Activated CD4-positive, alpha-beta T cell treated with anti-CD3 and anti-CD28 coated beads for 4 hours (primary cell): ENCODE measurements around the gene SYNDIG1.
"Not testable (repeated sequence)": the region's sequence is repeated elsewhere in the genome, so short reads cannot be mapped to it uniquely, and the experiment has no call there.

Experiments used
- DNase-seq, 2 donors: peaks; one replicate each; pipeline ENCODE4 v3.0.0-alpha.2; 2020

Gene SYNDIG1

DNA sequence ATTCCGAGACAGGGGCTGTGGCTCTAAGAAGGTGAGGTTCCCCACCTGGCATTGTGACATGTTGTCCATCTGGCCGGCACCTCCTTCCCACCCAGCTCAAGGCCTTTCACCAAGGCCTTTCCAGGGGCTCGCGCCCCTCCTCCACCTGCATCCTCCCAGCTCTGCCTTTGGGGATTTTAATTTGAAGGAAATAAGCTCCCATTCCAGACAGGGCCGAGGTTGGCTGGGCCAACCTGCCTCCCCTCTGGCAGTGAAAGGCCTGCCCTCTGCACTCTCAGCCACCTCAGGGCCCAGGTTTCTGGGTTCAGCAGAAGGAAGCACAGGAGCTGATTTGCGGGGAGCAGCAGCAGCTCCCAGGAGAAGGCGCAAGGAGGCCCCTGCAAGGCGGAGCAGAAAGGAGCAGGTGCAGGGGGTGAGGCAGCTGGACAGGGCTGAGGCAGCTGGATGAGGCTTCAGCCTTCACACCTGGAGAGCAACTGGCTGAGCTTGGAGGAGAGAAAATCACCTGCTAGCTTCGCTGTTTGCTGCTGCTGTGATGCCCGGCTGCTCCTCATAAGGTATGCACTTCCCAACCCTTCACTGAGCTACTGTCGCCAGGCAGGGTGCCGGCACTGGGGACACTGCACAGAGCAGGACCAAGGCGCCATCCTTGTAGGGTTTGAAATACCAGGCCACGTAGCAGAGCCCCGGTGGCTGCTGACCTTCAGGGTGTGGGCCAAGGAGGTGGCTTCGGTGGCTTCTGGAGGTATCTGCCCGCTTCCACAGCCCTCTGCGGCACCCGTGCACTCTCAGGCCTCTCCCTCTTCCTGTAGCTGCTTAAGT lies 147.0 kb downstream of the SYNDIG1 start:
- no peak for DNase-seq

DNA sequence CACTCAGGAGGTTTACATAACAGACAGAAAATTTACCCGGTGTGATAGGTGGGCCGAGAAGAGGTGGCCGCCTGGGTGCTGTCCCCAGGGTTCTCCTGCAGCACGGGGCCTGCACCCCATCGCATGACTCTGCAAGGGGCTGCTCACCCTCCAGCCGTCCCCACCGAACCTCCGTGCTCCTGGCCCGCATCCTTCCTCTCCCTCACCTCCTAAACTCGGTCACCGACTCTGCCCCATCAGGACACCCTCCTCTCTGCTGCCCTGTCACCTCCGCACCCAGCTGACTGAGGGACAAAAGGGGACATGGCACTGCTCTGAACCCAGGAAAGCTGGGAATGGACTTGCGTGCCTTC lies 147.6 kb downstream of the SYNDIG1 start:
- no peak for DNase-seq

DNA sequence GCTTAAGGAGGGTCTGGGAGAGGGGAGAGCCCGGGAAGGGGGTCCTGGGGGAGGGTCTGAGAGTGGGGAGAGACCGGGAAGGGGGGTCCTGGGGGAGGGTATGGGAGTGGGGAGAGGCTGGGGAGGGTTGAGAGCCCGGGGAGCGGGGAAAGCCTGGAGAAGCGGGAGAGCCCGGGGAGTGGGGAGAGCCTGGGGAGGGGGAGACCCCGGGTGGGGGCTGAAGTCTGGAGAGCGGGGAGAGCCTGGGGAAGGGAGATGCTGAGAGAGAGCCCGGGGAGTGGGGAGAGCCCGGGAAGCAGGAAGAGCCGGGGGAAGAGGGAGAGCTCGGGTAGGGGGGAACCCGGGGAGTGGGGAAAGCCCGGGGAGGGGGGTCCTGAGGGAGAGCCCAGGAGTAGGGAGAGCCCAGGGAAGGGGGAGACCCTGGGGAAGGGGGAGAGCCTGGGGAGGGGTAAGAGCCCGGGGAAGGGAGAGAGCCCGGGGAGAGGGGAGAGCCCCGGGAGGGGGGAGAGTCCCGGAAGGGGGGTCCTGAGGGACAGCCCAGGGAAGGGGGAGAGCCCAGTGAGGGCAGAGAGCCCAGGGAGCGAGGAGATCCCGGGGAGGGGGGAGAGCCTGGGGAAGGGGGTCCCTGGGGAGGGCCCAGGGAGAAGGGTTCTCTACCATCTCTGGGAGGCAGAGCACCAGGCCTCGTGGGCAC lies 148.5 kb downstream of the SYNDIG1 start:
- DNase-seq: no peak

DNA sequence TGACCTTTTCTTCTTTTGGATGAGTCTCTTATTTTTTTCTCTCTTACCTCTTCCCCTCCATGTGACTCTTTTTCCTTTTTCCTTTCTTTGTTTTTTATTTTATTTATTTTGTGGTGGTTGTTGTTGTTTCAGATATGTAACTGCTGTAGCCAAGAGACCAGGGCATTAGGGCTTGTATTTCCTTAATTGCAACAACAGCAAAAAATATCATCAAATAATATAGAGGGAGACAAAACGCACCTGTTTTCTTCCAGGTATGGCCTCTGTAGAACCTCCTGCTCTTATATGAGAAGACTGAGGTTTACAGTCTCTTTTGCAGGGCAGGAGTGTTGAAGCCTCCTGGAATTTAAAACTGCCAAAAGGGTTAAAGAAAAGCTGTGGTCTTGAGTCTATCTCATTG lies 149.3 kb downstream of the SYNDIG1 start:
- no peak for DNase-seq

DNA sequence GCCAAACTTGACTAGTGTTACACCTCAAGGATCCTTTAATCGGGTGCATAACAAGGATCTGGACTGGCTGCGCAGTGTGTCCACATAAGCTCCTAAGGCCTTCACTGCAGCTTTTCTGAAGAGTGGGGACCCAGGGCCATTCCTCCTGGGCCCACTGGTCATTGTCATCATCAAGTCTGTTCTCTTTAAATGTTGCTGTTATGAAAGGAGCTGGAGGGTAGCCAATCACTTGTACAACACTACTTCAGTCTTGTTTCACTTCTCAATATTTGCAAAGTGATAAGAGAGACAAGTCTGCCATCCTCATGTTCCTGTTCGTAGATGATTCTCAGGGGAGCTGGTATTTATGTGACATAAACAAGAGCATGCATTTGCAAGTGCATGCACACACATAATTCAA lies 149.8 kb downstream of the SYNDIG1 start:
- DNase-seq: no peak

DNA sequence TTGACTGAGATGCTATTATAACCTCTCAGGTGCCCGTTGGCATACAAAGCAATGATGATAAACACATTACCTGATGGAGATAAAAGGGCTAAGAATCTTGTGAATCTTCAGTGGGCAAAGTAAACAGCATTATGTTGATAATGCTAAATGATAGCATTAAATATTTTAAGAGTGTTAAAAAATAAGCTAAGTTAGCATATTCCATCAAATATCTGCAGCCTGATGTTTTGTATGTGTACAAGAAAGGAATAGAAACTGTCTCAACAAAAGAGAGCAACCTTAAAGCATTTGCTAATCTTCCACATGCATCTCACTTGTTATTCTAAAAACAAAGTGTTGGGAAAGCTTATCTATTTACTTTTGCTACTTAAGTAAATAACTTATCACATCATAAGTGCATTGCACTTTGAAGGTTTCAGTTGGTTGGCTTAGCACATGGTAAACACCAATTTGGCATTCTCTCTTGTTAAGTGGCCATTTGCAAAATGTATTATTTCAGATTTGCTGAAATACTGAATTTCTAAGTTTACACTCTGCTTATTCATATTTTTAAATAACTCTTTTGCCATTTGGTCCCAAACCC lies 151.6 kb downstream of the SYNDIG1 start:
- no peak for DNase-seq

DNA sequence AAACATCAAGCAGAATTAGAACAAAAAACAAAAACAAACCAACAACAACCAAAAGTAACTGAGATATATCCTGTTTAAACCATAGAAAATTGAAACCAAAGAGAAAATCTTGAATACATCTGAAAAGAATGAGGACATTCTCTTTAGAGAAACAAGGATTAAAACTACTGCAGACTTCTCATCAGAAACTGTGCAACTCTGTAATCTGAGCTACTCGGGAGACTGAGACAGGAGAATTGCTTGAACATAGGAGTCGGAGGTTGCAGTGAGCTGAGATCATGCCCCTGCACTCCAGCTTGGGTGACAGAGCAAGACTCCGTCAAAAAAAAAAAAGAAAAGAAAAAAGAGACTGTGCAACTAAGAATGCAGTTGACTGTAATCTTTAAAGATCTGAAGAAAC lies 153.4 kb downstream of the SYNDIG1 start:
- no peak for DNase-seq

DNA sequence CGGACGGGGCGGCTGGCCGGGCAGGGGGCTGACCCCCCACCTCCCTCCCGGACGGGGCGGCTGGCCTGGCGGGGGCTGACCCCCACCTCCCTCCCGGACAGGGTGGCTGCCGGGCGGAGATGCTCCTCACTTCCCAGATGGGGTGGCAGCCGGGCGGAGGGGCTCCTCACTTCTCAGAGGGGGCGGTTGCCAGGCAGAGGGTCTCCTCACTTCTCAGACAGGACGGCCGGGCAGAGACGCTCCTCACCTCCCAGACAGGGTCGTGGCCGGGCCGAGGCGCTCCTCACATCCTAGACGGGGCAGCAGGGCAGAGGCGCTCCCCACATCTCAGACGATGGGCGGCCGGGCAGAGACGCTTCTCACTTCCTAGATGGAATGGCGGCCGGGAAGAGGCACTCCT lies 156.7 kb downstream of the SYNDIG1 start:
- DNase-seq: not testable (repeated sequence)

DNA sequence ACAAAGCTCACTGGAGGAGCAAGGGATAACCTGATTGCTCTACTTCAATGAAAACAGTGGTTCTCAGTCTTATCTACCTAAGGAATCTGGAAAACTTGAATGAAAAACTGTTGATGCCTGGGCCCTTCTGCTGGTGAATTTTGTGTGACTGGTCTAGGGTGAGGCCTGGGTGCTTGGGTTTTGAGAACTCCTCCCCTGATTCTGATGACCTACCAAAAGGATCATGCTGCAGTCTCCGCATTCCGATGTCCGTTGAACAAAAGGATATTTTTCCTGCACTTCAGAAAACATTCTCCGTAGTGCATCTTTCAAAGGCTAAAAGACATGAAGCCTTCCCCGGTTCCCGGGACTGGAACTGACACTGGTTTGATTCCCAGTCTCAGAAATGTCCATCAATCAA lies 157.9 kb downstream of the SYNDIG1 start:
- DNase-seq: no peak

DNA sequence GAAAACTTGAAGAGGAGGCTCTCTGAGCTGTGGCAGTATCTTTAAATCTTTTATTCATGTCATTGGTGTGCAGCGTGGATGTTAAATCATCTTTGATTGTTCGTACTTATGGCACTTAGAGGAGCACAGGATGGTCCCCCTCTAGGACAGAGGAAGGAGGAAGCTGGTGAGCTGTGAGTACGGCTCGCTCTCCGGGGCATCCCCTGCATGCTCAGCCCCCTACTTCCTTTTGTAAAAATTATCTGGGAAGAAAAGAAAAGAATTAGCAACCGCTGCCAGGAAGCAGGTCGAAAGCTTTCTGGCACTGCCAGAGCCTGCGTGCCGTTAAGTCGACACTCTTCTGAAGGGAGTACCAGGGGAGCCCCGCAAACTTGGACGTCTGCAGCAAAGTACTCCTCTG lies 158.5 kb downstream of the SYNDIG1 start:
- DNase-seq: no peak

DNA sequence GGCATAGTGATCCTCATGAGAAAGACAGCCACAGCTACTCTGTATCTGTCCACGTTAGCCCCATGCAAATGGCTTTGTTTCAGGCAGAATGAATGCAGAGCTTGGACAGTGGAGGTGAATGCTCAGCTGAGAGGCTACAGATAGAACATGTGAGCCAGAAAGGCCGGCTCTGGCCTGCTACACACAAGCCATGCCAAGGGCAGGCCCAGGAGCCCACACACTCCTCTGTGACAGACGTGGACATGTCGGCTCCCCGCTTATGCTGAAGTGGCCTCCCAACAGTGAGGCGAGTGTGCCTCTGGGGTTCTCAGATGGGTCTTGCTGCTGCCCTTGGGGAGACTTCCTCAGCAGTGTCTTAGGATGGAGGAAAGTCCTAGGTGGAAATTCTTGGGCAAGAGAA lies 159.6 kb downstream of the SYNDIG1 start:
- DNase-seq: no peak

DNA sequence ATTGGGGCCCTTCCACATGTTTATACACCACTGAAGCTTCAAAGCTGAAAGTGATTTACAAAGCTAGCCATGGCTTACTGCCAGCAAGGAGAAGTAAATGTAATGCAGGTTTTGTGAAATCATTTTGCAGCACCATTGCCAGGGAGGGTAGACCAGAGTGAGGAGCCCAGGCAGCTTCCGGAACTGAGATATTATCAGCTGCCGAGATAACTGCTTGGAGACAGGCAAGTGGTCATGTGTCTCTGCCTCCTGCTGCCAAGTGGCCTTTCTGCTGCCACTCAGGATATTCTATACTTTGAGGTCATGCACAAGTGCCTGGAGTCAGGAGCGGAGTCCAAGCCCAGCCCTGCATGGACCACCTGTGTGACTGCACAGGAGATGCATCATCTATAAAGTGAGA lies 160.2 kb downstream of the SYNDIG1 start:
- no peak for DNase-seq

DNA sequence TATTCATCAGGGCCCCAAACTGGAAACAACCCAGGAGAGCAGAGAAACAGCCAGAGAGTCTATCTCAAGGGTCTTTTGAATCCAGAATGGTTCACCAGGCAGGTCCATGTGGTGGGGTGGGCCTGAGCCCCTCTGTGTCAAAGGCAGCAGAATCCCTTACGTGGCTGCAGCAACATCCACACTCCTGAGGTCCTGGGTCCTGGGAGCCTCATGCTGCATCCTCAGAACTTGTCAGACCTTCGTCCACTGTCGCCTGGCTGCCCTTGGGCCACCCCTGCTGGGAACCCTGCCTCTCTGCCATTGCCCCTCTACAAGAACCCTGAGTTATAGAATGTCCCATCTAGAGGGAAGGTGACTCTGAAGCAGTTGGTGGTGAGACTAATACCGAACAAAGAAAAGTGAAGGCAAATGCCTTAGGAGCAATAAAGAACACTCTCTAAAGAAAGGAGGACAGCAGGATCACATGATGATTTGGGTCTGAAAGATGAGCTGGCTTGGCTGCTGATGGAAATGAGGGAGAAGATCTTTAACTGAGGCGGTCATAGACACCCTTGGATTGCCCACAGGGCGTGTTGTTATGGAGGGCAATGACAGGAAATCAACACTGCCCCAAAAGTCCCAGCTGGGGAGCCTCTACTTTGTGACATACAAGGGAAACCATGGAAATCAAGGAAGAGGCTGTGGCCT lies 161.2 kb downstream of the SYNDIG1 start:
- DNase-seq: no peak

DNA sequence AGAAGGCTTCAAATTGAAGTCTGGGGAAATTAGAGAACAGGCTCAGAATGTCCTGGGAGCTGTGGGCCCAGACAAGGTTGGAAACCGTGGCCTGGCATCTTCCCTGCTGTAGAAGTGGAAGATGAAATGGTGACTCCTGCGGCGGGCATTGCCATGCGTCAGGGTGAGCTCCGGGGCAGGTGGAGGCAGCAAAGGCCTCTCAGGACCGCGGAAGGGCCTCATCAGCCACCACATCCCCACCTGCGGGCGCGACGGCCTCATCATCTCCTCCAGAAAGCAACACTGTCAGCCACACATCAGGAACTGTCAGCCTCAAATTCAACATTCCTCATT lies 161.7 kb downstream of the SYNDIG1 start:
- DNase-seq: no peak

DNA sequence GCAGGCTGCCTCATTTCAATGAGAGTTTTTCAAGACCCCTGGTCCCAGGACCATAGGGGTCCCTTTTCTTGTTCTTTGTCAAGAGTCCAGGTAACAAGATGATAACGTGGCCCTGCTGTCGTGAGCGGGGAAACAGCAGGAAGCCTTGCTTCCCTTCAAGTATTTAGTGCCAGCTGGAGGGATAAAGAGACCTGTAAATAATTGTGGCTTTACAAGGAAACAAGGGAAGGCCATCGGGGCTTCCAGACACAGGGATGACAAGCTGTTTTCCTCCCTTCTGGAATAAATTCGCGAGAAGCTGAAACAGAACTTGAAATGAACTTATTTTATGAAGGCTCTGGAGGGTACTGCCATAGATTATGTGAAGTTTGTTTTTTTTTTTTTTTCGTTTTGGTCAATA lies 163.2 kb downstream of the SYNDIG1 start:
- no peak for DNase-seq

DNA sequence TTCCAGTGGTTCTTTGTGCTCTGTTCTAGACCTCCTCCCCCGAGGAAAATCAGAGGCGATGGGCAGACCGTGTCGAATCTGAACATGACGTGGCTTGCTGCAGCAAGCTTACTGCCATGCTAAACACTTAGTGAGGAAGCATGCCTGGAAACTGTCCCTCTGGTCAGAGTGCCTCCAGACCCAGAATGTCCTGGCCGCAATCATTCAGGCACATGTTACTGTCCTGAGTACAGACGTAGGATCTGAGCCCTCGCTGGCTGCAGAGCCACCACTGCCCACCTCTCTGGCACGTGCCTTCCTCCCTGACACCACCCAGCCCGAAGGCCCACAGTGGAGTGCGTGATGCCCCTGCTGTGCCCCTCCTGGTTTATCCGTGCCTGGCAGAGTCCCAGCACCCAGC lies 163.6 kb downstream of the SYNDIG1 start:
- no peak for DNase-seq

DNA sequence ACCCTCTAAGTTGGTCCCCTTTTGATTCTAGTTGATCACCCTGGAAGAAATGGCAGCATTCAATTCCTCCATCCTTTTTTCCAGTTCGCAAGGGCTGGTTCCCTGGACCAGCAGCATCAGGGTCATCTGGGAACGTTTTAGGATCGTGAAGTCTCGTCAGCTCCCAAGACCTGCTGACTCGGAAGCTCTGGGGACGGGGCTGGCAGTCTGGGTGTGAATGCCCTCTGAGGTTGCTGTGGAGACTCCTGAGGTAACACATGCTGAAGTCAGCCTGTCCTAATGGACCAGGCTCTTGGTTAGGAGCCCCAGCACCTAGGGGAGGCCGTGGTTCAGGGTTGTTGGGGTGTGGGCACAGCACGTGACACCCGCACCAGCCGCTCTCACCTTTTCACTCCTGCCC lies 164.1 kb downstream of the SYNDIG1 start:
- DNase-seq: no peak

DNA sequence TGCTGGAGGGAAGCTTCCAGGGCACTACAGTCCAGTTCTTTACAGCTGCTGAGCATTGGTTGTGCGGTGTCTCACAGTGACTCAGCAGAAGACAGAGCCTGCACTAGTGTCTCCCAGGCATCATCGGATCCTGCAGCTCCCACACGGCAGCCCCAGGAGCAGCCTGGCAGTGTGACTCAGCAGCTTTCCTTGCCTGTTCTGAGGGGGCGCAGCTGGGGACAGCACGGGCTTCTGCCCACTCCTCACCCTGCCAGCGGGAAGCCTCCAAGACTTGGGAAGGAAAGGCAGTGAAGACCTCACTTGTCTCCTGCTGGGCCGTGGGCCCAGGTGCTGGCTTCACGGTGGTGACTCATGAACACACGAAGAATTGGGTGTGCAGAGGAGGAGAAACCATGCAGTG lies 165.4 kb downstream of the SYNDIG1 start:
- DNase-seq: no peak

DNA sequence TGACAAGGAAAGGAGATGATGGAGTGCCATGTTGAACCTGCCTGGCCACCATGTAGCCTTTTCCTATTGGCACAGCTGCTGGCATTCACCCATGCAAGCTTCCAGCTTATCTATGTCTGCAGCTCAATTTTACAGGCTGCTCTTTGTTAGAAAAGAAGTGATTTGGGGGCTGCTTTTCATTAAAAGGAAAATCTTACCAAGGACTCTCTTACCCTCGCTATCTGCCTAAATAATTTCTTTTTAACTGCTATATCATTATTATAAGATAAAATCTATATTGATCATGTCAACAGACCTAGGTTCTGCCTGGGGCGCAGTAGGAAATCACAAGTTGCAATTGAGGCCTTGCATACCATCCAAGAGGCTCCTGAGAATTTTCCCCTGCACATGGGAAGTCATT lies 167.2 kb downstream of the SYNDIG1 start:
- no peak for DNase-seq

DNA sequence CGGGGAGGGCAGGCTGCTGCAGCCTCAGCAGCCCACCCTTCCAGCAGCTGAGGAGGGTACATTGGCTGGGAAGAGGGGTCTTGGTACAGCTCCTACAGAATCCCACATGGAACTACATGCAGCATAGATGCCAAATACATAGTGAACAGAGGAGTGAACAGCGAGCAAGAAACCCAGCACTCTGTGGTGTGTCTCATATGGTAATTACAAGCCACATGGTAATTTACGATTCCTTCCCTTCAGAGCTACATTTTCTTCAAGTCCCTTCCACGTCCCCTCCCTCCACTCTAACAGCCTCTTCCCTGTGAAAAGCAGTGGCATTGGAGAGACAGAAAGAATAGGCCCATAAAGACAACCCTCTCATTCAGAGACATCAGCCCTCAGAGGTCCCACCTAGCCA lies 167.7 kb downstream of the SYNDIG1 start:
- DNase-seq: no peak

DNA sequence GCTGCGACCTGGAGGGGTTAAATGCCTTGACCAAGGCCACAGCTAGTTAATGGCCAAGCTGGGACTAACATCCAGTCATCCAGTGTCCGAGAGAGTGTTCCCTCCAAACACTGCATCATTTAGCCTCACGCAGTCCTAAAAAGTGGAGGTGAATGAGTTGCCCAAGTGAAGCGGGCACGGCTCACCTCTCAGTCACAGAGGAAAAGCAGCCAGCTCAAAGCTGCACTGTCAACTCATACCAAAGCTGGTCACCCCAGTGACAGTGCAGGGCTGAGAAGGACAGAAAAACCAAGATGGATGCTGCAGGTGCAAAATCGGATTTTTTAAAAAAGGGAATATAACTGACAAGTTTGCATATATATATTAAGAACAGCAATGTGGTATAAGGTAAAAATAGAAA lies 168.5 kb downstream of the SYNDIG1 start:
- DNase-seq: no peak

DNA sequence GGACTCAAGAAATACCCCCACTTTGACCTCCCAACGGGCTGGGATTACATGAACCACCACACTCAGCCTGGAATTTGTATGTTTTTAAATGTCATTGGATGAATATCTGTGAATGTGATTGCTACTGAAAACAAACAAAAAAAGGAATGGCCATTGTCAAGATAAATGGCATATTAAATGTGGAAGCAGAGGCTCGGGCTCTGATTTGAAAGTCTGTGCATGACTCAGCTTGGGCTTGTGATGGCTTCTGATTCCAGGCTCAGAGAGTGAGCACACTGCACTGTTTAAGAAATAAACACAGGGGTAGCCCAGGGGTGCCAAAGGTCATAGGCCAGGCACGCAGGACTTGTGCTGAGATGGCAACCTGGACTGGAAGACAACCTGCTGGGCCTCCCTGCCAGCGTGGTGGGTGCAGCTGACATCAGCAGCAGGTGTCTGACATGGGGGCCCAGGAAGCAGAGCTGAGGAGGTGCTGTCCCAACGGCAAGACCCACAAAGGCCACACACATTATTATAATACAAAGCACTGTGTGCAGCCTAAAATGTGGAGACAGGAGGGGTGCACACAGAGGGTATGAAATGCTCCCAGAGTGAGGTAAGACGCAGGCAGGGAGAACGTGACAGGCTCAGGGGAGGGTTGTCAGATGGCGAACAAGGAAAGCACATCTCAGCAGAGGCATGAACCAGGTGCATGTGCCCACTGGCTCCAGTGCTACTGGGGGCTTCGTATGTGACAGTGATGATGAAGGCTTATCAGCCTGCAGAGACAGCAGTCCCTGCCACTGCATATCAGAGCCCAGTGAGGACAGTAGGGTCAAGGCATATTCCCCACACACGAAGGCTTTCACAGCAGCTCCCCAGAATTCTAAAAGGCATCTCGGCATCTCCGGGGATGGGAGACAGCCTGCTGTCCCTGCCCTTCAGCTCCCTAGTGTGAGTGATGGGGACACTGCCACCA lies 169.4 kb downstream of the SYNDIG1 start:
- no peak for DNase-seq

DNA sequence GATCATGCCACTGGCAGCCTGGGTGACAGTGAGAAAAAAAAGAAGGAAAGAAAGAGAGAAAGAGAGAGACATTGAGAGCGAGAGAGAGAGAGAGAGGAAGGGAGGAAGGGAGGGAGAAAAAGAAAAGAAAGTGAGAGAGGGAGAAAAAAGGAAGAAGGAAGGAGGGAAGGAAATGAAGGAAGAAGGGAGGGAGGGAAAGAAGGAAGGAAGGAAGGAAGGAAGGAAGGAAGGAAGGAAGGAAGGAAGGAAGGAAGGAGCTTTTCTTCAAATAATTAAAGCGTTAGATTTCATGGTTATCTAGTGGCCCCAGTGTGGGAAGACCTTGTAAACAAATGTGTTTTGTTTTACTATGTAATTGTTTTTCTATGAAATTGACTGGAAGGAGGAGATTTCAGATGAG lies 170.8 kb downstream of the SYNDIG1 start:
- no peak for DNase-seq
